ENCODE results near the gene TNS4.

TNS4 gene

GRCh38 chr17:40506786-40507185 is 5.4 kb upstream of the TNS4 start:
- TF ChIP-seq, protein P1, sequence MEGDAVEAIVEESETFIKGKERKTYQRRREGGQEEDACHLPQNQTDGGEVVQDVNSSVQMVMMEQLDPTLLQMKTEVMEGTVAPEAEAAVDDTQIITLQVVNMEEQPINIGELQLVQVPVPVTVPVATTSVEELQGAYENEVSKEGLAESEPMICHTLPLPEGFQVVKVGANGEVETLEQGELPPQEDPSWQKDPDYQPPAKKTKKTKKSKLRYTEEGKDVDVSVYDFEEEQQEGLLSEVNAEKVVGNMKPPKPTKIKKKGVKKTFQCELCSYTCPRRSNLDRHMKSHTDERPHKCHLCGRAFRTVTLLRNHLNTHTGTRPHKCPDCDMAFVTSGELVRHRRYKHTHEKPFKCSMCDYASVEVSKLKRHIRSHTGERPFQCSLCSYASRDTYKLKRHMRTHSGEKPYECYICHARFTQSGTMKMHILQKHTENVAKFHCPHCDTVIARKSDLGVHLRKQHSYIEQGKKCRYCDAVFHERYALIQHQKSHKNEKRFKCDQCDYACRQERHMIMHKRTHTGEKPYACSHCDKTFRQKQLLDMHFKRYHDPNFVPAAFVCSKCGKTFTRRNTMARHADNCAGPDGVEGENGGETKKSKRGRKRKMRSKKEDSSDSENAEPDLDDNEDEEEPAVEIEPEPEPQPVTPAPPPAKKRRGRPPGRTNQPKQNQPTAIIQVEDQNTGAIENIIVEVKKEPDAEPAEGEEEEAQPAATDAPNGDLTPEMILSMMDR (IDR thresholded peaks at IDR 0.05; ENCODE audit: insufficient read depth, low read depth, low read length, missing control alignments) = no peak
- DNase-seq (ENCODE audit: low read depth) = no peak
- H3K4me3 ChIP-seq (ENCODE audit: low read length) = no peak overlapping the region

DNA sequence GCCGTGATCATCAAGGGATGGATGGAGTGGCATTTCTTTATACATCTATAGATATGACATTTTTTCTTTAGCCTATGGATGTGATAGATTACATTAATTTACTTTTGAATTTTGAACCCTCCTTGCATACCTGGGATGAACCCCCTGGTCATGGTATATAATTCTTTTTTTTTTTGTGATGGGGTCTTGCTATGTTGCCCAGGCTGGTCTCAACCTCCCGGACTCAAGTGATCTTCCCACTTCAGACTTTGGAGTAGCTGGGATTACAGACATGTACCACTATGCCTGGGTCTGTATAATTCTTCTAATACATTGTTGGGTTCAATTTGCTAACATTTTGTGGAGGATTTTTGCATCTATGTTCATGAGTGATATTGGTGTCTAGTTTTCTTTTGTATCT is 1.7 kb upstream of the TNS4 start:
- H3K4me3 ChIP-seq (ENCODE audit: low read length) = no peak overlapping the region
- TF ChIP-seq, protein P1 (IDR thresholded peaks at IDR 0.05; ENCODE audit: insufficient read depth, low read depth, low read length, missing control alignments) = no peak
- no peak for DNase-seq (ENCODE audit: low read depth)

DNA sequence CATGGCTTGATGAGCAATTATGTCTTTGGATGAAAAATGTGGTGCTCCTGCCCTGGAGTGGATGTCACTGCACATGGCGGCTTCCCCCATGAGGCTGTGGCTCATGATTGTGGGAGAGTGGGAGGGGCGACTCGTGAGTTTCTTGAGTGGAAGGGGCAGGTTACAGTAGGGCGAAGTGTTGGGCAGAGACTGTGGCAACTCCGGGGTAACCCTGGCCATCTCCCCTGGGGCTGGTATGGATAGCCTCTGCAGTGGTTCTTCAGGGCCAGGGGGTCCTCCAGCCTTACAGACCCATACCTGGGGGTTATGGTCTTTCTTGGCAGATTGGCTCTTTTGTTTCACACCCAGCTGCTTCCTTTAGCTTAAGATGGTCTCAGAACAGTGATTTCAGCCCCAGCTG is 1.3 kb upstream of the TNS4 start:
- TF ChIP-seq, protein P1 (IDR thresholded peaks at IDR 0.05; ENCODE audit: insufficient read depth, low read depth, low read length, missing control alignments) = no peak
- no peak overlapping the region for H3K4me3 ChIP-seq (ENCODE audit: low read length)
- no peak for DNase-seq (ENCODE audit: low read depth)

- TF ChIP-seq, protein P1 (IDR thresholded peaks at IDR 0.05; ENCODE audit: insufficient read depth, low read depth, low read length, missing control alignments) = no peak
- DNase-seq (ENCODE audit: low read depth) = no peak
Measured at GRCh38 chr17:40500709-40501108, 714 bp downstream of the TNS4 start.

DNA sequence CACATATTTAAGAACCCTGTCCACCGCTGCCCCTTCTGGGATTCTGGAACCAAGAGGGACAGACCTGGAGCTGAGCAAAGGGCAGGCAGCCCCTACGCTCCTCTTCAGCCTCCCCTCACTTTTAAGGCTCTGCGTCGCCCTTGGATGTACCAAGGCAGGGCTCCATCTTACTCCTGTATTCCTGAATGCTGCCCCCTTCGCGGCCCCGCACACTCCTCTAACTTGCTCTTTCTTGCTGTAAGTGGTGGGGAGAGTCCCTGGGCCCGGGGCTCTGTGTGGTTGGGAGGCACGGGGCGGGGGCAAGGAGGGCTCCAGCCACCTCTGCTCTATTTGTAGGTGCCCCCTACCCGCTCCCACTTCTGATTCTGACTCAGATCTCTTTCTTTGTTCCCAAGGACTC is 1.2 kb downstream of the TNS4 start:
- TF ChIP-seq, protein P1 (IDR thresholded peaks at IDR 0.05; ENCODE audit: insufficient read depth, low read depth, low read length, missing control alignments) = no peak
- DNase-seq (ENCODE audit: low read depth) = no peak
- peak overlapping the region; percentile 100 for H3K4me3 ChIP-seq (ENCODE audit: low read length)

More at GRCh38 chr17:40500709-40501108, 714 bp downstream of the TNS4 start:
- peak overlapping the region; percentile 100 for H3K4me3 ChIP-seq (ENCODE audit: low read length)

GRCh38 chr17:40499551-40500189 is 1.8 kb downstream of the TNS4 start:
- DNase-seq (ENCODE audit: low read depth) = peak; percentile 72
- peak overlapping the region; percentile 100 for H3K4me3 ChIP-seq (ENCODE audit: low read length)
- TF ChIP-seq, protein P1 (IDR thresholded peaks at IDR 0.05; ENCODE audit: insufficient read depth, low read depth, low read length, missing control alignments) = no peak

Measured in epithelial cell of esophagus (primary cell).